ENCODE measurements around the gene RHAG. TPM values are rescaled to one million over a fixed set of nuclear protein-coding genes. Genes with fewer than 3 reads are reported as not detected.
"Not testable (repeated sequence)": the region's sequence is repeated elsewhere in the genome, so short reads cannot be mapped to it uniquely, and the experiment has no call there.

RHAG gene
- total RNA-seq, 1 donor from 2014 or later, result not detected

- DNase-seq (ENCODE audit: low read depth in 2 of 2), result no peak
Observed at GRCh38 chr6:49635978-49636712, 494 bp downstream of the RHAG start.

DNA sequence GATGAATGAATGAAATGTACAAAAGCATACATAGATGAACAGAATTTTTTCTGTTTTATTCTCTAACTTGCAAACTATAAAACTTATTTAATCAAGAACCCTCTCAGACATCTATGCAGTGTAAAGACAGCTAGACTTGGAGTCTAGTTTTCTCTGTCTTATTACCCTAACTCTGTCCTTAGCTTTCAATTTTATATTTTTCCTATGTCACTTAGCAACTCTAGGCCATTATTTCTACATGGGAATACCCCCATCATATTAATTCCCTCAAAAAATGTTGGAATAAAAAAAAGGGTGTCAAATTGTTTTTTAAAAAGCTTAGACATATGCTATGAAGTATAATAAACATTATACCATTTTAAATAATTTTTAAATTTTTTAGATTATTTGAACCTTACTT lies 1.2 kb downstream of the RHAG start:
- no peak for DNase-seq (ENCODE audit: low read depth in 2 of 2)

- no peak for DNase-seq (ENCODE audit: low read depth in 2 of 2)
Observed at GRCh38 chr6:49634836-49635218, 1.8 kb downstream of the RHAG start.

GRCh38 chr6:49634092-49634835 lies 2.4 kb downstream of the RHAG start:
- no peak for DNase-seq (ENCODE audit: low read depth in 2 of 2)

GRCh38 chr6:49633541-49633940 lies 3.1 kb downstream of the RHAG start:
- DNase-seq (ENCODE audit: low read depth in 2 of 2), result no peak

DNA sequence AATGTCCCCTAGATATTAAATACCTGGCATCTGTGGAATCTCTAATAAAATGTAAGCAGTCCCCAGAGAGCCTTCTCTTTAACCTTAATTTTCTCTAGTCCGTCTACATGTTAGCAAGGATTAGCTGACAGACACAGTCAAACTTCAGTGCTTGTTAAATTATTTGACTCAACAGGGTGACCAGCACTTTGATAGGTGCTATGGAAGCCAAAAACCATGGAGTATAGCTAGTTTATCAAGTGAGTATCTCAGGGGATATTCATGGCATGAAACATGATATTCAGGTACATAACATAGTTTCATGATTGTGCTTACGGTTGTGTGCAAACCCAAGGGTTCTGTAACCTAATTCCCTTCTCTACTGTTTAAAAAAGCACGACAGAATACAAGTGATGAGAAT lies 3.9 kb downstream of the RHAG start:
- DNase-seq (ENCODE audit: low read depth in 2 of 2), result no peak

DNA sequence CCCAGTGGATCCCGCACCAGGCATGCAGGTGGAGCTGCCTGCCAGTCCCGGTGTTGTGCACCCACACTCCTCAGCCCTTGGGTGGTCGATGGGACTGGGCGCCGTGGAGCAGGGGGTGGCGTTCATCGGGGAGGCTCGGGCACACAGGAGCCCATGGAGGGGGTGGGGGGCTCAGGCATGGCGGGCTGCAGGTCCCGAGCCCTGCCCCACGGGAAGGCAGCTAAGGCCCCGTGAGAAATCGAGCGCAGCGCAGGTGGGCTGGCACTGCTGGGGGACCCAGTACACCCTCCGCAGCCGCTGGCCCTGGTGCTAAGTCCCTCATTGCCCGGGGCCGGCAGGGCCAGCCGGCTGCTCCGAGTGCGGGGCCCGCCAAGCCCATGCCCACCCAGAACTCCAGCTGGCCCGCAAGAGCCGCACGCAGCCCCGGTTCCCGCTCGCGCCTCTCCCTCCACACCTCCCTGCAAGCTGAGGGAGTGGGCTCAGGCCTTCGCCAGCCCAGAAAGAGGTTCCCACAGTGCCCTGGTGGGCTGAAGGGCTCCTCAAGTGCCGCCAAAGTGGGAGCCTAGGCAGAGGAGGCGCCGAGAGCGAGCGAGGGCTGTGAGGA lies 7.1 kb downstream of the RHAG start:
- not testable (repeated sequence) for DNase-seq (ENCODE audit: low read depth in 2 of 2)

- no peak for DNase-seq (ENCODE audit: low read depth in 2 of 2)
Observed at GRCh38 chr6:49626811-49627210, 9.8 kb downstream of the RHAG start.

DNA sequence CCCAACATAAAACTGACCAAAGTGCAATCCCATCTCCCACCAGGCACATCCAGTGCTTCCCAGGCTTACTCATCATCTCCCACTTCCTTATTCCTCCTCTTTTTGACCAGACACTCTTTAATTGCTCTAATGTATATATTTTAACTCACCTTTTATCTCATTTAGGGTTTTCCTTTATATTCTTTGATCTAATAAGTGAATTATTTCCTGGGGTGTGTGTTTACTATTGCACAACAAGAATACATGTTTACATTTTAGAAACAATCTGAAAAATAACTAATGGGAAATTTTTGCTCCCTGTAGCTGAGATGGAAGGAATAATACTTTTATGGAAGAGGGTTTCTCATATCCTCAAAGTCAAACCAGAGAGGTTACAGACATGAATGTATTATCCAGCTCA lies 18.4 kb downstream of the RHAG start:
- DNase-seq (ENCODE audit: low read depth in 2 of 2), result no peak

DNA sequence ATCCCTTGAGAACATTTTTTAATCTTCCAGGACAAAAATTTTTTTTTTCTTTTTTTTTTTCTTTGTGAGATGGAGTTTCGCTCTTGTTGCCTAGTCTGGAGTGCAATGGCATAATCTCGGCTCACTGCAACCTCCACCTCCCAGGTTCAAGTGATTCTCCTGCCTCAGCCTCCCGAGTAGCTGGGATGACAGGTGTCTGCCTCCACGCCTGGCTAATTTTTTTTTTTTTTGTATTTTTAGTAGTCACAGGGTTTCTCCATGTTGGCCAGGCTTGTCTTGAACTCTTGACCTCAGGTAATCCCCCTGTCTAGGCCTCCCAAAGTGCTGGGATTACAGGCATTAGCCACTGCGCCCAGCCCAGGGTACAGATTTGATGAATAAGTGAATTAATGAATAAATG lies 22.5 kb downstream of the RHAG start:
- not testable (repeated sequence) for DNase-seq (ENCODE audit: low read depth in 2 of 2)

GRCh38 chr6:49609285-49609684 lies 27.4 kb downstream of the RHAG start:
- DNase-seq (ENCODE audit: low read depth in 2 of 2), result no peak

DNA sequence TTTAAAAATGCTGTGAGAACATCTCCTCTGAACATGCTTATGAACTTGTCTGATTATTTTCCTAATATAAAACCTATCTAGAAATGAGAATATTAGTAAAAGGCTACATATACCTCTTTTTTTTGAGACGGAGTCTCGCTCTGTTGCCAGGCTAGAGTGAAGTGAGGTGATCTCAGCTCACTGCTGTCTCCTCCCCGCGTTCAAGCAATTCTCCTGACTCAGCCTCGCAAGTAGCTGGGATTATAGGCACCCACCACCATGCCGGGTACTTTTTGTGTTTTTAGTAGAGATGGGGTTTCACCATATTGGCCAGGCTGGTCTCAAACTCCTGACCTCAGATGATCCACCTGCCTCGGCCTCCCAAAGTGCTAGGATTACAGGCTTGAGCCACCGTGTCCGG lies 28.4 kb downstream of the RHAG start:
- DNase-seq (ENCODE audit: low read depth in 2 of 2), result not testable (repeated sequence)

- DNase-seq (ENCODE audit: low read depth in 2 of 2), result no peak
Observed at GRCh38 chr6:49607391-49607982, 29.2 kb downstream of the RHAG start.

DNA sequence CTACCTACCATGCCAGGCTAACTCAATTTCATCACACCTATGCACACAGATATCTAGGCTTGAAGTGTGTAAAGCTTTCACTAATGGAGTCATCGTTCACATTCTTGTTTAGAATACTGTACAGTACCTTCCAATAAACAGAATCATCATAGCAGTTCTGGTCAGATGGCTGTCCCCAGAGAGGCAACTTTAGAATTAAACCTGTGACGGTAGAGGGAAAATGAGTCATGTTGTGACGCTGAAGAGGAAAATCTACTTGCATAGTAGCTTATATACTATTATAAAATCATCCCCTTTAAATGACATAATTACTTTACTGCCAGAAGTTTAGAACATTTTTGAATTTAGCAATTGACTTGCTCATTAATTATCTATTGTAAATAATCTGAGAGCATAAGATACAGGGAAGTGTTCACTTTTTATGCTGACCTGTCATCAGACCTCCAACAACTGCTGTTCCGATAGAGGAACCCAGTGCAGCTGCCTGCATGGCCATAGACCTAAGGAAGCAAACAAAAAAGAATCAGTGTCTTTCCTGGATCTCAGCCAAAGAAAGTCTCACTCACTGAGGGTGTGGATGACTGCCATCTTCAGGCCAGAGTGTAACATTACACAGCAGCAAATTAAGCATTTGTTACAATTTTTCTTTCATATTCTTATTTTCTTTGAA lies 29.8 kb downstream of the RHAG start:
- DNase-seq (ENCODE audit: low read depth in 2 of 2), result peak; percentile 83 to 91

GRCh38 chr6:49604080-49604479 lies 32.6 kb downstream of the RHAG start:
- DNase-seq (ENCODE audit: low read depth in 2 of 2), result not testable (repeated sequence)

- not testable (repeated sequence) for DNase-seq (ENCODE audit: low read depth in 2 of 2)
Observed at GRCh38 chr6:49587262-49587661, 49.4 kb downstream of the RHAG start.

- no peak for DNase-seq (ENCODE audit: low read depth in 2 of 2)
Observed at GRCh38 chr6:49582529-49582928, 54.1 kb downstream of the RHAG start.

DNA sequence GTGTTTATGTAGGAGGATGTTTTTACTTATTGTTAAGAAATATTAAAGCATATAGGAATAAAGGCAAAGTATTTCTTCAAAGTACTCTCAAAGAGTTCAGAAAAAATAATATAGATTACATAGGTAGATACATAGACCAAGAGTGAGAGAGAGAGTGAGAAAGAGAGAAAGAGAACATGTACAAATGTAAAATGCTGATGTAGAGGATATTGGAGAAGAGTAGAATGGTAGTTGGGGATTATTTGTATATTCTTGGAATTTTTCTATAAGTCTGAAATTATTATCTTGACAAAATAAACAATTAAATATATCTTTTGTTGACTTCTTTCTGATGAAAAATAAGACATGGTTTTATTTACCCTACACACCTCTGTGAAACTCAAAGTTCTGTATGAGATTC lies 57.0 kb downstream of the RHAG start:
- no peak for DNase-seq (ENCODE audit: low read depth in 2 of 2)

DNA sequence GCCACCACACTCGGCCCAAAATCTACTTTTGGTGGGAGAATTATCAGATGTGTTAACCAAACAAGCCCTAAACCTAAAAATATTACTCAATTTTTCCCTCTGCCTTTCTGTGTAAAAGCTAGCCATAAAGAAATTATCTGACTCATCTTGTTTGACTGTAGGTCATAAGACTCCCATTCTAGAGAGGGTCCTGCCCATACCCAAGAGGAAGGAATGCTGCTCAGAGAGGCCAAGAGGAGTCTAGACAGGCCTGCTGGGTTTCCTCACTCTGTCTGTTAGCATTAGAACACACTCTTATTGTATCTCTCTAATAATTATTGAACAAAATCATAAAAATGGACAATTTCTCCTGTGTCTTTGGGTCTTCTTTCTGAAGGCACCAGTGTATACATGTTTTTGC lies 60.0 kb downstream of the RHAG start:
- no peak for DNase-seq (ENCODE audit: low read depth in 2 of 2)

DNA sequence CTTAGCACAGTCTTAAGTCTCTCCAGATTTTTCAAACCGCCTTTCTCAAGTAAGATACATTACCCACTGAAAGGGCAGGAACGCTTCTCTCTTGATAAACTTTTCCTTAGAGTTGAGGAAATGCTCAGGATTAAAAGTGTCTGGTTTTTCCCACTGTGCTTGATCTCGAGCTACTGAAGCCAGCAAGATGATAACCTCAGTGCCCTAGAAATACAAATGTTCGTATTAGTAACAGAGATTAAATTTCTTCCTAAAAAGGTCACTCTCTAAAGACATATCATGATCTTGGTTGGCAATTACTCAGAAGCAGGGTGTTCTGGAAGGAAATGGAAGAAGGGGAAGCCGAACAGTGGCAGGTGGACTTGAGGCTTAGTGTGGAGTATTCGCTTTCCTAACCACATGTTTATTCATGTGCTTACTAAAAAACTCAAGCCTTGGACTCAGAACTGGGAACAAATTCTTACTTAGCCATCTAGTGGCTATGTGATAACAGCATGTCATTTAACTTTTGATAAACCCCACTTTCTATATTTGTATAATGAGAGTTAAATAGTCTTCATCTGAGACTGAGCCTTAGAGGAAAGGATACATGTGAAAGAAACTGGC lies 66.1 kb downstream of the RHAG start:
- peak; percentile 65 to 82 for DNase-seq (ENCODE audit: low read depth in 2 of 2)

DNA sequence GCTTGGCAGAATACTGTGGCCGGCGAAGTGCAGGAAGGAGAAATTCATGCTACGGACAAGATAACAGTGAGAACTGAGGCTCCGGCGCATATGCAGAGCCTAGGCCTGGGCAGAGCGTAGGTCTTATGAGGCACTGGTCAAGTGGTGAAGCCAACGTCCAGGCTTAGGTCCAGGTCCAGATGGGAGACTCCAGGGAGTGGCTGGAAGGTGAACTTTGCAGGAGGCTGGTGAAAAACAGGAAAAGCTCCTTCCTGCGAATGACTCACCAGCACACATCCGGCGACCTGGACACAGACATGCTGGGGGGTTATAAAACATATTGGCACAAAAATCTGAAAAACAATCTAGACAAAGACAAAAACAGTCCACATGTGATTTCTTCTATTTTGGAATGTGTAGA lies 70.8 kb downstream of the RHAG start:
- DNase-seq (ENCODE audit: low read depth in 2 of 2), result peak; percentile 99 to 100
